ENCODE results near the gene UXT.
"Not testable (repeated sequence)": the region's sequence is repeated elsewhere in the genome, so short reads cannot be mapped to it uniquely, and the experiment has no call there.

The UXT gene

GRCh38 chrX:47613082-47613481, 45.9 kb downstream of the UXT start:
- DNase-seq = no peak

GRCh38 chrX:47612418-47612817, 46.6 kb downstream of the UXT start:
- no peak for DNase-seq

GRCh38 chrX:47611926-47612325, 47.1 kb downstream of the UXT start:
- DNase-seq = no peak

GRCh38 chrX:47611489-47611888, 47.5 kb downstream of the UXT start:
- DNase-seq = no peak

- no peak for DNase-seq
Observed at GRCh38 chrX:47610511-47610910, 48.5 kb downstream of the UXT start.

GRCh38 chrX:47608130-47608810, 50.7 kb downstream of the UXT start:
- no peak for DNase-seq

GRCh38 chrX:47607091-47607490, 51.9 kb downstream of the UXT start:
- no peak for DNase-seq

- no peak for DNase-seq
Observed at GRCh38 chrX:47605024-47605423, 54.0 kb downstream of the UXT start.

- not testable (repeated sequence) for DNase-seq
Observed at GRCh38 chrX:47603125-47603524, 55.9 kb downstream of the UXT start.

All from stimulated activated CD4-positive, alpha-beta T cell treated with anti-CD3 and anti-CD28 coated beads, Interleukin-4, amount 100 ng/mL, for 1 hour (primary cell).